GM21529 (cell line): Measurements from ENCODE around the gene HABP4.
A peak's percentile ranks its signal among the peaks of the same experiment; 100 is the strongest.

Experiments
- ATAC-seq: cut with Tn5 transposase; IDR thresholded peaks from one replicate; pipeline ENCODE4 v1.9.1; 2021; ENCODE audit not compliant: unreplicated experiment

HABP4 gene

GRCh38 chr9:96476013-96476412, 26.0 kb downstream of the HABP4 start:
- ATAC-seq = no peak

- no peak for ATAC-seq
Measured at GRCh38 chr9:96476591-96476990, 26.6 kb downstream of the HABP4 start.

- peak; percentile 79 for ATAC-seq
Measured at GRCh38 chr9:96478829-96479371, 28.9 kb downstream of the HABP4 start.

GRCh38 chr9:96480736-96481135, 30.8 kb downstream of the HABP4 start:
- no peak for ATAC-seq

- ATAC-seq = no peak
Measured at GRCh38 chr9:96482476-96482875, 32.5 kb downstream of the HABP4 start.

GRCh38 chr9:96483197-96483596, 33.2 kb downstream of the HABP4 start:
- no peak for ATAC-seq

- ATAC-seq = no peak
Measured at GRCh38 chr9:96483733-96484390, 33.9 kb downstream of the HABP4 start.

- ATAC-seq = peak; percentile 97
Measured at GRCh38 chr9:96484521-96484931, 34.6 kb downstream of the HABP4 start.

- ATAC-seq = no peak
Measured at GRCh38 chr9:96485280-96485679, 35.3 kb downstream of the HABP4 start.

- ATAC-seq = no peak
Measured at GRCh38 chr9:96486386-96487028, 36.5 kb downstream of the HABP4 start.

GRCh38 chr9:96487029-96487396, 37.0 kb downstream of the HABP4 start:
- no peak for ATAC-seq

- ATAC-seq = no peak
Measured at GRCh38 chr9:96487949-96488348, 38.0 kb downstream of the HABP4 start.

GRCh38 chr9:96489482-96489979, 39.6 kb downstream of the HABP4 start:
- no peak for ATAC-seq

- no peak for ATAC-seq
Measured at GRCh38 chr9:96490534-96491078, 40.6 kb downstream of the HABP4 start.

- ATAC-seq = no peak
Measured at GRCh38 chr9:96491079-96491879, 41.3 kb downstream of the HABP4 start.

- no peak for ATAC-seq
Measured at GRCh38 chr9:96491880-96492525, 42.0 kb downstream of the HABP4 start.

- no peak for ATAC-seq
Measured at GRCh38 chr9:96492993-96493531, 43.1 kb downstream of the HABP4 start.

- ATAC-seq = no peak
Measured at GRCh38 chr9:96493757-96494156, 43.8 kb downstream of the HABP4 start.

GRCh38 chr9:96494215-96494800, 44.3 kb downstream of the HABP4 start:
- no peak for ATAC-seq

GRCh38 chr9:96495341-96495740, 45.4 kb downstream of the HABP4 start:
- ATAC-seq = no peak
